Astrocyte of the cerebellum (primary cell): ENCODE measurements around the gene PLCD1.

Source experiments
- DNase-seq: peaks from one replicate; pipeline ENCODE4 v3.0.0-alpha.2; 2011; ENCODE audit warnings: low read depth
- H3K4me3 ChIP-seq: 2 replicates; pipeline ENCODE4 v1.5.1; 2011; ENCODE audit warnings: mild to moderate bottlenecking, low read depth, low read length, moderate library complexity
- CTCF ChIP-seq: IDR thresholded peaks from 2 replicates; pipeline ENCODE4 v1.5.1; 2012; ENCODE audit warnings: low read length, low read depth, moderate library complexity, mild to moderate bottlenecking; ENCODE audit errors: missing control alignments
- in situ Hi-C: cut with HindIII; loops from 2 replicates; pipeline ENCODE4 v1.10.0; 2017; ENCODE audit warnings: low sequenced_read_pairs

The PLCD1 gene

GRCh38 chr3:37971467-37971866 is 58.0 kb downstream of the PLCD1 start:
- no peak for TF ChIP-seq CTCF
- in situ Hi-C loops: loop anchor here (25.0 kb wide), 1 partner anchor 534 kb away; no protein-coding TSS in a partner anchor
- H3K4me3 ChIP-seq: no peak overlapping the region
- no peak for DNase-seq

GRCh38 chr3:37970802-37971201 is 58.6 kb downstream of the PLCD1 start:
- no peak for TF ChIP-seq CTCF

GRCh38 chr3:37969596-37970100 is 59.8 kb downstream of the PLCD1 start:
- DNase-seq: no peak
- no peak for TF ChIP-seq CTCF
- no peak overlapping the region for H3K4me3 ChIP-seq
- in situ Hi-C loops: loop anchor here (25.0 kb wide), 1 partner anchor 532 kb away; no protein-coding TSS in a partner anchor

More at GRCh38 chr3:37970802-37971201, 58.6 kb downstream of the PLCD1 start:
- DNase-seq: no peak
- no peak overlapping the region for H3K4me3 ChIP-seq
- in situ Hi-C loops: loop anchor here (25.0 kb wide), 1 partner anchor 534 kb away; no protein-coding TSS in a partner anchor

- H3K4me3 ChIP-seq: no peak overlapping the region
- no peak for DNase-seq
Measured at GRCh38 chr3:37968813-37969595, 60.4 kb downstream of the PLCD1 start.

GRCh38 chr3:37968199-37968598 is 61.2 kb downstream of the PLCD1 start:
- DNase-seq: no peak
- no peak overlapping the region for H3K4me3 ChIP-seq
- no peak for TF ChIP-seq CTCF
- in situ Hi-C loops: loop anchor here (25.0 kb wide), 1 partner anchor 531 kb away; no protein-coding TSS in a partner anchor

More at GRCh38 chr3:37968813-37969595, 60.4 kb downstream of the PLCD1 start:
- no peak for TF ChIP-seq CTCF
- in situ Hi-C loops: loop anchor here (25.0 kb wide), 1 partner anchor 532 kb away; no protein-coding TSS in a partner anchor

- in situ Hi-C loops: loop anchor here (25.0 kb wide), 1 partner anchor 530 kb away; no protein-coding TSS in a partner anchor
- H3K4me3 ChIP-seq: no peak overlapping the region
Measured at GRCh38 chr3:37967260-37967881, 62.1 kb downstream of the PLCD1 start.

More at GRCh38 chr3:37967260-37967881, 62.1 kb downstream of the PLCD1 start:
- peak; percentile 42 for DNase-seq
- TF ChIP-seq CTCF: peak; percentile 95
